Placental epithelial cell (primary cell): Measurements from ENCODE around the gene FAM210A. TPM values are rescaled to one million over a fixed set of nuclear protein-coding genes. Genes with fewer than 3 reads are reported as not detected.

ENCODE experiments used
- small RNA-seq: library from RNA; depleted of rRNA; stranded (forward); fragments of <200 nt; gene quantifications from one replicate; pipeline ENCODE3, GENCODE V24; 2012
- total RNA-seq: library from RNA; depleted of rRNA; stranded (reverse); fragments of >200 nt; gene quantifications from 2 replicates; pipeline ENCODE4 v1.2.3, GENCODE V29; 2012

Gene FAM210A
- 15.3 and 18.5 TPM in 2 replicates for total RNA-seq

DNA sequence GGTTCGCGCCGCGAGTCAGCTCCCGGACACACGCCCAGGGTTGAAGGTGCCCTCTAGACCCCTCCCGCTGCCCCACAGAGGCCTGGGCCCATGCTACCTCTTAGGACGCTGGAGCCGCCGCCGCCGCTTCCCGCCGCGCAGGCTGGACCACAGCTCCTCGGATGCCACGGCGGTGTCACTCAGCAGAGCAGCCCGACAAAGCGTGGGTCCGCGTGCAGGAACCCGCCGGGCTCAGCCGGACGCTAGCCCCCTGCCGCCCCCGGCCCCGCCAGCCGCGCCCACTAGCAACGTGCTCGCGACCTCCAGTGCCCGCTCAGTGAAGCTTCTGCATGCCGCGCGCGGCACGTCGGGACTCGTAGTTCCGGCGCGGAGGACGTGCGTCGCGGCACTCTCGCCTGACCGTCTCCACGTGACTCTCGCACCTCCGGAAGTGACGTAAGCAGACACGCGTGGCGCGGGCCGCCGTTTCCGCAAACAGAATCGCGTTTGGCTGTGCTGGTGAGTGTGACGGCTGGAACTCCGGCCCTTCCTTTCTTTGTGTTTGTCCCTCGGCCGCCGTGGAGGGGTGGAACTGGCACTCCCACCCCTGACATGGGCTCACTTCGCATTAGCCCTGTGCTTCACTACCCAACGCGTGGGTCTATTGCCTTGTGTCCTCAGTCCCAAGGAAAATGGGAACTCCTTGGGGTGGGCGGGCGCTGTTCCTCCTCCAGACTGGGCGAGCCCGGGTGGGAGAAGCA is at the start of gene FAM210A, which contains the start of gene RNMT:
Gene FAM210A, minus strand, starts transcription at position 327 of the 740 bp plus-strand sequence. CDS start 44,481 bp downstream, outside the sequence.
Gene RNMT, plus strand, starts transcription at position 442 of the 740 bp plus-strand sequence. CDS start 4,845 bp downstream, outside the sequence.

Small RNA genes lying within 50 kb of the gene (small RNA-seq; reads per million reads assigned to genes)
- not detected for gene AP001525.1
- not detected for gene RN7SL362P

Other genes with a start within 250 kb of the FAM210A start
- gene RNMT, start 115 bp upstream of the FAM210A start, total RNA-seq: 28.3 and 29.7 TPM in 2 replicates
- gene MC5R, start 97.6 kb upstream of the FAM210A start, total RNA-seq: not detected in 2 replicates
- gene MC2R, start 189.0 kb upstream of the FAM210A start, total RNA-seq: not detected in 2 replicates